Measurements from ENCODE around the gene BRD1.

- TF ChIP-seq SRF (IDR thresholded peaks at IDR 0.05; ENCODE audit: low read depth): no peak
- no peak for TF ChIP-seq CTCF (IDR thresholded peaks at IDR 0.05 in 2 of 3, conservative IDR thresholded peaks at IDR 0.05 in 1 of 3; ENCODE audit: borderline replicate concordance in 1 of 3, insufficient read depth in 1 of 3, low read depth in 2 of 3, low read length in 2 of 3)
- TF ChIP-seq POLR2A (IDR thresholded peaks at IDR 0.05; ENCODE audit: borderline replicate concordance, extremely low read depth, insufficient read depth, insufficient read length): no peak
- no peak for TF ChIP-seq EZH2phosphoT487 (IDR thresholded peaks at IDR 0.05; ENCODE audit: borderline replicate concordance)
- TF ChIP-seq YY1 (IDR thresholded peaks at IDR 0.05; ENCODE audit: extremely low read depth, insufficient replicate concordance, low read depth, low read length): no peak
- TF ChIP-seq EZH2 (IDR thresholded peaks at IDR 0.05): no peak
- no peak for TF ChIP-seq RAD21 (IDR thresholded peaks at IDR 0.05; ENCODE audit: low read depth)
- TF ChIP-seq JUND (IDR thresholded peaks at IDR 0.05): no peak
- TF ChIP-seq ZFX (IDR thresholded peaks at IDR 0.05): no peak
These were observed 67.4 kb downstream of the BRD1 start for GRCh38 chr22:49760280-49760629.
